Renal cortex interstitium (tissue), 11 donors: ENCODE measurements around the gene USP9Y. TPM values are rescaled to one million over a fixed set of nuclear protein-coding genes. Genes with fewer than 3 reads are reported as not detected.

Source experiments
- DNase-seq, 11 donors: peaks; one replicate each; pipeline ENCODE4 v3.0.0-alpha.2; 2013; ENCODE audit warnings: low read depth in 9 of 11, low spot score in 4 of 11; ENCODE audit errors: extremely low read depth in 1 of 11
- polyA plus RNA-seq, 3 donors: library from polyadenylated mRNA; unstranded; fragments of 120-200 nt; gene quantifications; one replicate each; pipeline ENCODE4 v1.2.1, GENCODE V29; 2013; ENCODE audit not compliant: insufficient read length in 3 of 3

Gene USP9Y
- polyA plus RNA-seq, 3 donors = 0.48 to 48.5 (median 37.5) TPM

DNA sequence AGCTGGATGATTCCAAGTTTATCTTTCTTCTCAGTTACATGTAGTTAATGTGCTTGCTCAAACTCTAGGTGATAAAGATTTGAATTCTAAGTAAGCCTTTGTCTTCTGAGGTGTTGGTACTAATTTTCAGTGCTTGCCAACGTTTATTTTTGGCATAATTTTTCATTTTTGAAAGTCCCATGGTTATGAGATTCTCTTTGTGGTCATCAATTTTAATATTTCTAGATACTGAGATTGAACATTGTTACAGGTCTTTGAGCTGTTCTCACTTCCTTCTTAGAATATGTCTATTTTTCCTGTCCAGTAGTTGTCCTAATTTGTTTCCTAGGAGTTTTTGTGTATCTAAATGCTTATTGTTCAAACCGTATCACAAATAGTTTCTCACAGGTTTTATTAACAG lies 40.4 kb downstream of the USP9Y start:
- no peak for DNase-seq

DNA sequence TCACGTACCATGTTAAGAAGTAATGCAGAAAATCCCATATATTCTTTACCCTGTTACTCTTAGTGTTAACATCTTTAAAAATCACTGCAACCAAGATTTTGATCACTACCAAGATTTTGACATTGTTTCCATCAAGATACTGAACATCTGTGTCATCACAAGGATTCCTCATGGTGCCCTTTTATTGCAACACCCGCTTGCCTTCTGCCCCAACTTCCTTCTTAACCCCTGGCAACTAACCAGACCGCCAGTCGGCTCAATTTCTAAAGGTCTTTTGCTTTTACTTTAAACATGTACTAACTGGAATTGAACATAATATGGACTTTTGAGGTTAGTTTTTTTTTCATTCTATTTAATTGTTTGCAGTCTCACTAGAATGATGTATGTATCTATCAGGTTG lies 41.7 kb downstream of the USP9Y start:
- no peak for DNase-seq

DNA sequence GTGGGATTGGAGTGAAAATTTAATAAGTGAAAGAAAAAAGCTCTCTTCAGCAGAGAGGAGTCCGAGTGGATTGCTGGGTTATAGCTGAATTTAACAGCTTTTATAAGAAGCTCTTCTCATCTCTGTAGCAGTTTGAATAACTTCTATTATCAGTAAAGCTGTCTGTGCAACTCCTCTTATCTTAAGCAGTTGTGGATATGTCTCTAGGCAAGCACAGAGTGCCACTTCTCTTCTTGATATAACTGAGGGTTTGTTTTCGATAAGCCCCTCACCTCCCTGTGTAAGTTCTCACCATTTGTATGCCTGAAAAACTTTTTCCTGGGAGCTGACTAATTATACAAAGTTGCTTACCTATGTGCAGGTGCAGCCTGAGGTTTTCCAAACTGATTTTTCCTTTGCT lies 43.1 kb downstream of the USP9Y start:
- DNase-seq = no peak

DNA sequence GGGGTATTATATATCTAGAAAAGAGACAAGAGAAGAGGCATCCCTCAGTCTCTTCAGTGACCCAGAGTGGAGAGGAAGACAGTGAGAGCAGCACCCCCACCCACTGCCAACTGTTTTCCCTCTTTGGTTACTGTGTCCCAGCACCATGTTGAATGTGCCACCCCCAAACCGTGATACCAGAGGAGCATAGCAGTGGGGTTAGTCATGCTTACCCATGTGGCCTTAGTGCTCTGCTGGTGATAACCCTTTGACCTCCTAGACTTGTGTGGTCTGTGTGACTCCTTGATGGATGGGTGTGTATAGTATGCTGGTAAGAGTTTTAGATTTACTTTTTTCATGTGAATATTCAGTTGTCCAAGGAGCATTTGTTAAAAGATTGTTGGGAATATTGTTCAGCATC lies 48.3 kb downstream of the USP9Y start:
- no peak for DNase-seq

DNA sequence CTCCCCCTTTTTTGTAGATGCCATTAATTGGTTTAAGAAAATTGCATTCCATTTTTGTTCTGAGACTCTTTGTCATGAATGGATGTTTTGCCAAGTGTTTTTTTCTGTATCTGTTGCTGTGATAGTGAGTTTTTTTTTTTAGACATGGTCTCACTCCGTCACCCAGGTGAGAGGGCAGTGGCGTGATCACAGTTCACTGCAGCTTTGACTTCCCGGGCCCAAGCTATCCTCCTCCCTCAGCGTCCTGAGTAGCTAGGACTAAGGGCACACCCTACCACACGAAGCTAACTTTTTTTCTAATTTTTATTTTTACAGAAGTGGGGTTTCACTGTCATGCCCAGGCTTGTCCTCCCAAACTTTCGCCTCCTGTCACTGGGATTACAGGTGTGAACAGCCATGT lies 51.8 kb downstream of the USP9Y start:
- no peak for DNase-seq

DNA sequence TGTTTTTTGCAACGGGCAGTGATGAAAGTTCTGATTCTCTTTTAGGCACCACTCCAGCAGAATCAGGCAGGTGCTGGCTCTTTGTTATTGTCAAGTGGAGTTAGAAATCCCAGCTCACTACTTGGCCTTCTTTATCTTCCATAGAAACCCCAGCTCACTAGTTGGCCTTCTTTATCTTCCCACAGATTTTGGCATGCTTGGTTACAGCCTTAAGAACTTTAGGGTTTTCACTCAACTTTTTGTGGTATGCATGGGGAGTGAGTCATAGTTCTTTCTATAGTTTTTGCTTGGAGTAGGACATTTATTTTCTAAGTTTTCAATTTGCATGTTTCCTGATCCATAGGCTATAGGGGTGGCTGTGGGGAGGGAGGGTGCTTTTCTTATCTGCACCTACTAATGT lies 55.0 kb downstream of the USP9Y start:
- no peak for DNase-seq

DNA sequence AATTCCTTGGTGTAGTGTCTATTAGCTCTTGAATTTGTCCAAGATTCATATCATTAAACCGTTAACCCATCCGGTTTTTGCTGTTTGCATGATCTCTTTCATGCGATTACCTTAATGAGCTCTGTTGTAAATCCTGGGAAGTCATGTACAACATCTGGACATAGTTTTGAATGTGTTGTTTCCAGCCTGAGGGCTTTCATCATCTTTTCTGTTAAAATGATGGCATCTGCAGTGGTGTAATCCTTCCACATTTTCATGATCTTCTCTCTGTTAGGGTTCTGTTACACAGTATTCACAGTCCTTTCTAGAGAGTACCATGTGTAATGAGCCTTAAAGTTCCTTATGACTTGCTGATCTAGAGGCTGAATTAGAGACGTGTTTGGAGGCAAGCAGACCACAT lies 64.9 kb downstream of the USP9Y start:
- no peak for DNase-seq

DNA sequence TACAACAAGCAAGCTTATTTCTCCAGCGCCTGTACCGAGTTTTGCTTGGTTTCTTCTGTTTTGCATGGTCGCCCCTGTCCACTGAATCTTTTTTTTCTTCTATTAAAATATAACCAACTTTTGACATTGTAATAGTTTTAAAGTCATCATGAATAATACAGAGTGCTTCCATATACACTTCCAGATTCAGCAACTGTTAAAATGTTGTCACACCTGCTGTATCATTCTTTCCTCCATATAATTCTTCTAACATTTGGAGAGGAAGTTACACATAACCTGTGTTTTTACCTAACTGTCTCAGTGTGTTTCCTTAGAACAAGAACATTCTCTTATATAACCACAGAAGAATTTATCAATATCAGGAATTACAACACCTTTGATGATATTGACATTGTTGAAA lies 83.5 kb downstream of the USP9Y start:
- DNase-seq = no peak

DNA sequence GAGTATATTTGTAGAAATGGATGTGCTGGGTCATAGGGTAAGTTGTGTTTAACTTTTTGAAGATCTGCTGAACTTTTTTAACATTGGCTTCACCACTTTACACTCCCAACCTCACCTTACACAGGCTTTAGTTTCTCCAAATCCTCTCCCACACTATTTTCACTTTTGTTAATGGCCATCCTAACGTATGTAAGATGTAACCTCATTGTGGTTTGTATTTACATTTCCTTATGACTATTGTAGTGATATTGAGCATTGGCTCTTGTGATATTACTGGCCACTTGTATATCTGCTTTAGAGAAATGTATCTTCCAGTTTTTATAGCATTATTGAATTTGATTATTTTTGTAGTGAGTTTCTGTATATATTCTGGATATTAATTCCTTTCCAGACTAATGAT lies 93.0 kb downstream of the USP9Y start:
- DNase-seq = no peak

DNA sequence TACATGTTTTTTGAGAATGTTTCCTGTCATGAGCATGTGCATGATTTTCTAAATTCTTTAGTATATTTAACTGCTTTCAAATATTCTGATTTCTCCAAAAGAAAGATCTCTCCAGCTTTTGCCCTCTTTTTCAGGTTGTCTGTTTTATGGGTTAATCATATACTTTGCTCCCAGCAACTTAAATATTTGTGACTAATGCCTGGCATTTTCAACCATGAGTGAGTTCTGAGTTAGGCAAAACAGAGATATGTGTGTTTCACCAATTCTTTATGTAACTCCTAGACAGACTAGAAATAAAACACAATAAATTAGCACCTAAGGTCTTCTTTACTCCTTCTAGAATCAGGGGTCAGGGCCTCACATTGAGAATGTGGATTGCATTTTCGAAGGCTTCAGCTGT lies 107.0 kb downstream of the USP9Y start:
- no peak for DNase-seq

DNA sequence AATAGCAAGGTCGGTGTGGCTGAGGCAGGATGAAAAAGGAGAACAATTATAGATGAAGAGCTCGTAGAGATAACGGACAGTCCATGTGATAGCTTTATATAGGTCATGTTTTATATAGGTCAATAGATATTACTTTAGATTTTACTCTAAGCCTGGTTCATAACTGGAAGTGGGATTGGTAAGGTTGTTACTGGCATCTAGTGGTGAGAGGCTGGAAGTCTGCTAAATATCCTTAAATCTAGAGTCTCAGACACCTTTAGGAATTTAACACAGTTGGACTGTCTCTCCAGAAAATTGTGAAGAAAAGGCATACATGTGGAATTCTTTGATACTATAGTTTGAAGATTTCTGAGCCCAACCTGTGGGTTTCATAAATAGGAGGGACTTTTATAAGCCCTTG lies 108.0 kb downstream of the USP9Y start:
- no peak for DNase-seq

DNA sequence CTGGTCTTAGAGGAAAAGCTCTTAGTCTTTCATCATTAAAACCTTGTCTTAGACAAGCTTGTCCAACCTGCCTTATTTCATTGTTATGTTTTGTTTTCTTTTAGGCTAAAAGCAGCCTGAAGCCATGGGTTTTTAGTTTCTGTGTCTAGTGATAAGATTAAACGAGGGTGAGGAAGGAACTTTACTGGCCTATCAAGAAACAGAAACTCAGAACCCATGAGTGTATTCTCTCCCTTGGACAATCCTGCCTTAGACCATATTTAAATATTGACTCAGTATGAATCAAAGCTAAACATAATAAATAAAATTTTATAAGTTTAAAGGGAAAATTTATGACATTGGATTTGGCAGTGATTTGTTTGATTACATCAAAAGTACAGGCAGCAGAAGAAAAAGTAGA lies 122.4 kb downstream of the USP9Y start:
- no peak for DNase-seq

DNA sequence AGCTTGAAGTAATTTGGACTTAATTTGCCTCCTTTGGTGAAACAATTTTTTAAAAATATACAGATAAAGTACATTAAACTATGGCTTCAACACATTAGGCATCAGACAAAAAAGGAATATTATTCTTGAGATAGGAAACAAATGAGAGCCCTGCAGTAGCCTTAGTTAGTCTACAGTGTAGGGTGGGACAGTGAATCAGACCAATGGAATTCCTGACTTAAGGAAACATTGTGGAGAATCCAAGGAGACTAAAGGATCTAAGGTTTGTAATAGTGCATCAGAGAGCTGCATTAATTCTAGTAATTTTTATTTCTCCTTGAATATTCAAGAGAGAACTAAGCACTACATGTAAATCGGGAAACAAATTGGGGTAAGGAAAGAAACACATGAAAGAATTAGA lies 125.8 kb downstream of the USP9Y start:
- no peak for DNase-seq

DNA sequence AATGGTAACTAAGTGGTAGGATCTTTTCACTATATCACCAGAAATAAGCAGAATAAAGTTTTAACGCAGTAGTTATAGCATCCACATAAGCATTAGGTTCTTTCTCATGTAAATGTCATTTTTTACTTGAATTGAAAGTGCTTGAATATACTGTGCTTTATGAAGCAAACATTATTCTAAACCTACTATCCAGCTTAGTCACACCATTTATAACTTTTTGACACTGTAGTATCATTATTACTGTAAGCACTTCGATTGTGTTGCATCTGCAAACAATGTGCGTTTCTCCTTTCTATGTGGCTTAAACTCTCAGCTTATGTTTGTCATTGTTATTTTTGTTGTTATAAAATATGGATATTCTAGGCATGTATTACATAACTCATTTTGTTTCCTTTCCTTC lies 132.3 kb downstream of the USP9Y start:
- no peak for DNase-seq

DNA sequence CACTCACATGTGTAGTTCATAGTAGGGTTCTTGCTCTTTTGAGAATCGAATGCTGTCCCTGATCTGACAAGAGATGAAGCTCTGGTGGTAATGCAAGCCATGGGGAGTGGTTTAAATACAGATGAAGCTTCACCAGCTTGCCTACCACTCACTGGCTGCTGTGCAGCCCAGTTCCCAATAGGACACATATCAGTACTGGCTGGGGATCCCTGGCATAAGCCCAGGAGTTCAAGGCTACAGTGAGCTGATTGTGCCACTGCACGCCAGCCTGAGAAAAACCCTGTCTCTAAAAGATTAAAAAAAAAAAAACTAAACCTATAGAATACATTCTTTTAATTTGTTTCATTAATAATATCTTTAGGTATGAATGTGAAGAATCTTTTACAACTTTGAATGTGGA lies 136.5 kb downstream of the USP9Y start:
- no peak for DNase-seq

DNA sequence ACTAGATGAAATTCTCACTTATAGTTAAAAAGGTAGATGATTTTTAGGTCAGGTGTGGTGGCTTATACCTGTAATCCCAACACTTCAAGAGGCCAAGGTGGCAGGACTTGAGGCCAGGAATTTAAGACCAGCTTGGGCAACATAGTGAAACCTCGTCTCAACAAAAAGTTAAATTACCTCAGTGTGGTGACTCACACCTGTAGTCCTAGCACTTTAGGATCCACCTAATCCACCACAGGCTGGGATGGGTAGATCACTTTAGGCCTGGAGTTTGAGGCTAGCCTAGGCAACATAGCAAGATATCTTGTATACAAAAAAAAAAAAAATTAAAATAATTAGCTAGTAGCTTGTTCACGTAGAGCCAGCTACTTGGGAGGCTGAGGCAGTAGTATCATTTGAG lies 140.3 kb downstream of the USP9Y start:
- no peak for DNase-seq

DNA sequence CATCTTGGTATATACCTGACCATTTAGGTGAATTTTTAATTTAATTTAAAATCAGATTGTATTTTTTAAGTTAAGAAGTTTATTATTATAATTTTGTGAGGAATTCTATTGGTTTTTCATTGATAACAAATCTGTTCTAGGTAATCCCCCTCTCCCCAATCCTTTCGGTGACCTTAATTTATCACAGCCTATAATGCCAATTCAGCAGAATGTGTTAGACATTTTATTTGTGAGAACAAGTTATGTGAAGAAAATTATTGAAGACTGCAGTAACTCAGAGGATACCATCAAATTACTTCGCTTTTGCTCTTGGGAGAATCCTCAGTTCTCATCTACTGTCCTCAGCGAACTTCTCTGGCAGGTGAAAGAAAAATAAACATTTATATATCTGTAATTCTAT lies 145.8 kb downstream of the USP9Y start:
- no peak for DNase-seq

DNA sequence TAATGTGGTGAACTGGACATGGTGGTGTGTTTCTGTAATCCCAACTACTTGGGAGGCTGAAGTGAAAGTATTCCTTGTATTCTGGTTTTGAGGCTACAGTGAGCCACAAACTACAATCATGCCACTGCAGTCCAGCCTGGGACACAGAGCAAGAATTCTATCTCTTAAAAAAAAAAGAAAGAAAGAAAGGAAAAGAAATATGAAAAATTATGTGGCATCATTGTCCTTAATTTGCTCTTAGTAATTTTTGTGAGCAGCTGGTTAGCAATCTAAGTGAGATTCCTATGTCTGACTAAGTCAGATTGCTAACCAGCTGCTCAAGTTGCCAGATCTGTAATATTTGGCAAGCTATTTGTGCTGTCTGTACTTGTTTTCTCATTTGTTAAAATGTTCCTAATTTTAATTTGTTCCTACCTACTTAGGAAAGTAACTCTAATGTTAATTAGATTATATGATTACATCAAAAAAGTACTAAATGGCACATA lies 154.8 kb downstream of the USP9Y start:
- no peak for DNase-seq

DNA sequence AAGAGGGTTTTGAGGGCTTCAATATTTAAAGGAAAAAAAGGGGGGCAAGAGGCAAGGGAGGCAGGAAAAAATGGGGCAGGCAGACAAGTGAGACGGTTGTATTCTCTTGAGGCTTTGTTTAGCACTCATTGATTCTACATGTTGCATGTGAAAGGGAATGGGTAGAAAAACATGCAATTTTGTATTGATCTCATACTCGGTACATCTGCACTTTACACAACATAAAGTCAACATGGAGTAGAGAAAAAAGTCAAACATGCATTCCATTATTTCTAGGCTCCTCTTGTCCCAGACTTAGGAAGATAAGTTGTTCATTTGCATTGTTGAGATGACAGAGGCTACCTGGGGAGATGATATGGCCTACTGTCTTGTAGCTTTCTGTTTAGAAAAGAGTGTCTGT lies 166.9 kb downstream of the USP9Y start:
- DNase-seq = no peak

DNA sequence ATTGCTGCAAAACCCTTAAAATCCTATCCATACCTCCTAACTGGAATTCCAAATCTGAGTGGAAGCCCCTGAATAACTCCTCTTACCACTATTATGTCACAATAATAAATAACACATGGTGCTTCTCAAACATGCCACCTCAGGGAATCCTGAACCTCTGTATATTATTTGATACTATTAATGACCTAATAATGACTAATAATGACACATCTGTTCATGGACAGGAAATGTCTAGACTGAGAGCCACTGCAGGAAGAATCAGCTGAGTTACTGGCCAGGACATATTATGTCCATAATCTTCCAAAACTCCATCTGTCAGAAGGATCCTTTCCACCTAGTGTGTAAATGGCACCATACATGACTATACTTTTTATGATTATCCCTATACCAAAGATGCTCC lies 195.9 kb downstream of the USP9Y start:
- no peak for DNase-seq

DNA sequence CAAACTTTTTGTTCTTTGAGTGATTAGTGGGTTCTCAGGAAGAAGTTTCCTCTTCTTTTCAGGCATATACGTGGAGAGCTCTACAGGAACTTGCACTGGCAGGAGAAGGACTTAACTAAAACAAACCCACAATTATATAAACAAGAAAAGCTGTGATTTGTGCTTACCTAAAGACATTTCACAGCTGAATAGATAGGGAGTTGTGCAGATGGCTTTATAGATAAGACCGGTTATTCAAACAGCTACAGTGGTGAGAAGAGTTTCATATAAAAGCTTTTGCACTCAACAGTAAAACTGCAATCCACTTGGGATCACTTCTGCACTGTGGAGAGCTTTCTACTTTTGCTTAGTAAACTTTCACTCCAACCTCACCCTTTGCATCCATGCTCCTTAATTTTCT lies 197.6 kb downstream of the USP9Y start:
- no peak for DNase-seq
